ENCODE data around the gene KIF26B.
"Not testable (repeated sequence)": the region's sequence is repeated elsewhere in the genome, so short reads cannot be mapped to it uniquely, and the experiment has no call there.

KIF26B gene

DNA sequence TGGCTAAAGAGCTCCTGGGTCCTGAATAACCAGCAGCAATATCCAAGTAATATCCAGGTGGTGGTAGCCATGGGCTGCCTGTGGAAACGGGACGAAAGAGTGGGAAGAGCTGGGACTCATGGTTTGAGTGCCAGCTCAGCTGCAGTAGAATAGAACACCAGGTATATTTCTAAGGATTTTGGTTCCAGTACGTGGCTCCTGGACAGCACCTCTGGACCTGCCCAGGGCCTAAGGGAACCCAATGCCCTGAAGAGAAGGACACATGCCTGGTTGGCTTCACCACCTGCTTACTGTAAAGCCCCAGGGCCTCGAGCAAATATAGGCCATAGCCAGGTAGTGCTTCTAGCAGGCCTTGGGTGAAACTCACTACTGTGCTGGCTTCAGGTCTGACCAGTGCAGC is 566.7 kb downstream of the KIF26B start:
- DNase-seq = no peak

GRCh38 chr1:245728035-245728434 is 573.2 kb downstream of the KIF26B start:
- DNase-seq = not testable (repeated sequence)

DNA sequence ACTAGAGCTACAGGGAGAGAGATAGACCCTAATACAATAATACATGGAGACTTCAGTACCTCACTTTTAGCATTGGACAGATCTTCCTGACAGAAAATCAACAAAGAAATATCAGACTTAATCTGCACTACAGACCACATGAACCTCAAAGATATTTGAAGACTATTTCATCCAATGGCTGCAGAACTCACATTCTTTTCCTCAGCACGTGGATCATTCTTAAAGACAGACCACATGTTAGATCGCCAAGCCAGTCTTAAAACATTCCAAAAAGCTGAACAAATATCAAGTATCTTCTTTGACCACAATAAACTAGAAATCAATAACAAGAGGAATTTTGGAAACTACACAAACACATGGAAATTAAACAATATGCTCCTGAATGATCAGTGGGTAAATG is 576.0 kb downstream of the KIF26B start:
- DNase-seq = no peak

- DNase-seq = not testable (repeated sequence)
Measured at GRCh38 chr1:245740336-245740735, 585.6 kb downstream of the KIF26B start.

GRCh38 chr1:245742896-245743295 is 588.1 kb downstream of the KIF26B start:
- DNase-seq = no peak

DNA sequence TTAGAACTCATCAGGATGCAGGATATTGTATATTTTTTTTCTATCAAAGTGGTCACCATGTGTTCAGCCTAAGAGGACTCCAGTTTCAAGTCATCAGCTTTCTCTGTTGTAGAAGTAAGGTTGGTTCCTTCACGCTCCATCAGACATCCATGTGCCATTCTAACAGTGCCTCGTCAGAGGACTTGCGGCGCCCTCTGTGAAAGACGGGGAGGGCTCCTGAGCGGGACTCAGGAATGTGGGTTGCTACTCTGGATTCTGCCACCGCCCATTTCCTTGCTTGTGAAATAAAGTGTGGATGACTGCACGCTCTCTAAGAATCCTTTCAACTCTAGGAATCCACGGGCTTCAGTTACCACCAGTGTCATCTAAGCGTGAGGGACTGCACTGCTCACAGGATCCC is 593.5 kb downstream of the KIF26B start:
- DNase-seq = no peak

- DNase-seq = no peak
Measured at GRCh38 chr1:245748646-245749045, 593.9 kb downstream of the KIF26B start.

GRCh38 chr1:245749053-245749452 is 594.3 kb downstream of the KIF26B start:
- no peak for DNase-seq

DNA sequence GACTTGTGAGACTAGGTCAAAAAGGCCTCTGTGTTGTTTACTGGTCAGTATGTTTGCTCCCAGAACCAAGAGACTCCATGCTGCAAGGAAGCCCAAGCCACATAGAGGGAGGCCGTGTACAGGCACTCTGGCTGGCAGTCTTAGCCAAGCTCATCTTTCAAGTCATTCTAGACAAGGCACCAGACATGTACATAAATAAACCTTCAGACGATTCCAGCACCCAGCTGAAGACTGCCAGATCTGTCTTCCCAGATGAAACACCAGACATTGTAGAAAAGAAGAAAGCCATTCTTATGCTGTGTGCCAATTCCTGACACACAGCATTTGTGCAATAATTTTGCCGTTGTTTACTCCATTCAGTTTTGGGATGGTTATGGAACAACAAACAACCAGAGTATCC is 595.5 kb downstream of the KIF26B start:
- DNase-seq = no peak

DNA sequence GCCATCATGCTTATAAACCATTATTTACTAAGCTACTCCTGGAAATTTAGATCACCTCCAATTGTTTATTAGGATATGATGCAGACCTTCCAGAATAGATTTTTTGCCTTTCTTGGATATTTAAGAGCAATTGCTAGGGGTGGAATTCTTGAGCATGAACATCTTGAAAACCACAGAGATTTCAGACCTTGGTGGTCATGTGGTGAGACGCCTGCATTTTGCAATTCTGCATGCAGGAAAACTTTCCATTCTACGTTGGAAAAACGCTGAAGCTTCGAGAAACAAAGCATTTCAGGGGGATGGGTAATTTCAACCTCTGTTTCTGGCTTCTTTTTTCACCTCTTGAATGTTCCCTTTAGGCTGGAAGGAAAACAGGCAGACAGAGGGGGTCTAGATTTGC is 596.3 kb downstream of the KIF26B start:
- no peak for DNase-seq

GRCh38 chr1:245751726-245752470 is 597.1 kb downstream of the KIF26B start:
- no peak for DNase-seq

- no peak for DNase-seq
Measured at GRCh38 chr1:245752561-245752960, 597.8 kb downstream of the KIF26B start.

- no peak for DNase-seq
Measured at GRCh38 chr1:245753807-245754206, 599.0 kb downstream of the KIF26B start.

DNA sequence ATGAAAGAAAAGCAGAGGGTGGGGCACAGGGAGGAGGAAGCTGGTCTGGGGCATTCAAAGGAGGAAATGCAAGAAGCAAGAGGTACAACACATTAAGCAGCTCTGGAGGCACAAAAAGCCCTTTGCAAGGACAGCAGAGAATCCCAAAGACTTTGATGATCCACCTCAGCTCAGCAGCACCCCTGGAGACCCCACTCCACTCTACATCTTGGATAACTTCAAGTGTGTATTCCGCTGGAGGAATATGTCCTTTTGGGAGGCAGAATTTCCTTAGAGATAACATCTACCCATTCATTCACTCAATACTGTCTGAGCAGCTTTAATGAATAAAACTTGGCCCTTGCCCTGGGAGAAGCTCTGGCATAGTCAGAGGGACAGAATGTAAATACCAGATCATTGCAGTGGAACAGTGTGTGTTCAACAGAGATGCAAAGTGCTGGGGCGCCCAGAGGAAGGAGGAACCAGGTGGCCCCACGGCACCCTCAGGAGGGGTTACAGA is 599.7 kb downstream of the KIF26B start:
- DNase-seq = no peak
